Retinal pigment epithelial cell (primary cell): ENCODE results near the gene ACTMAP.
"Not testable (repeated sequence)": the region's sequence is repeated elsewhere in the genome, so short reads cannot be mapped to it uniquely, and the experiment has no call there.

Experiments
- DNase-seq: peaks from one replicate; pipeline ENCODE4 v3.0.0-alpha.2; 2010; ENCODE audit warnings: low read depth
- H3K4me3 ChIP-seq: 2 replicates; pipeline ENCODE4 v1.5.1; 2011; ENCODE audit warnings: mild to moderate bottlenecking, low read length, control low read depth, moderate library complexity
- CTCF ChIP-seq: conservative IDR thresholded peaks from 2 replicates; pipeline ENCODE4 v1.5.1; 2011; ENCODE audit warnings: low read depth, low read length, control low read depth, inconsistent platforms

ACTMAP gene

GRCh38 chr19:40739030-40739839 is 11.0 kb downstream of the ACTMAP start:
- DNase-seq, result no peak
- TF ChIP-seq CTCF, result no peak
- no peak overlapping the region for H3K4me3 ChIP-seq

GRCh38 chr19:40737102-40737644 is 13.1 kb downstream of the ACTMAP start:
- H3K4me3 ChIP-seq, result no peak overlapping the region
- no peak for DNase-seq
- TF ChIP-seq CTCF, result no peak

GRCh38 chr19:40736661-40737060 is 13.6 kb downstream of the ACTMAP start:
- no peak for DNase-seq
- TF ChIP-seq CTCF, result no peak
- no peak overlapping the region for H3K4me3 ChIP-seq

- no peak for DNase-seq
- H3K4me3 ChIP-seq, result no peak overlapping the region
- TF ChIP-seq CTCF, result no peak
Observed at GRCh38 chr19:40735013-40735771, 15.1 kb downstream of the ACTMAP start.

- H3K4me3 ChIP-seq, result no peak overlapping the region
- TF ChIP-seq CTCF, result no peak
- DNase-seq, result no peak
Observed at GRCh38 chr19:40733149-40733548, 17.1 kb downstream of the ACTMAP start.

- DNase-seq, result not testable (repeated sequence)
Observed at GRCh38 chr19:40732304-40732703, 18.0 kb downstream of the ACTMAP start.

GRCh38 chr19:40730065-40730464 is 20.2 kb downstream of the ACTMAP start:
- not testable (repeated sequence) for DNase-seq

More at GRCh38 chr19:40732304-40732703, 18.0 kb downstream of the ACTMAP start:
- not testable (repeated sequence) for H3K4me3 ChIP-seq

GRCh38 chr19:40726279-40726678 is 24.0 kb downstream of the ACTMAP start:
- no peak for DNase-seq
- no peak overlapping the region for H3K4me3 ChIP-seq
- TF ChIP-seq CTCF, result no peak

More at GRCh38 chr19:40730065-40730464, 20.2 kb downstream of the ACTMAP start:
- not testable (repeated sequence) for H3K4me3 ChIP-seq
